Measurements from ENCODE around the gene SPTLC2. TPM values are rescaled to one million over a fixed set of nuclear protein-coding genes. Genes with fewer than 3 reads are reported as not detected.

The SPTLC2 gene
- total RNA-seq, 1 experiment from 2014 or later, result 44.7 TPM

DNA sequence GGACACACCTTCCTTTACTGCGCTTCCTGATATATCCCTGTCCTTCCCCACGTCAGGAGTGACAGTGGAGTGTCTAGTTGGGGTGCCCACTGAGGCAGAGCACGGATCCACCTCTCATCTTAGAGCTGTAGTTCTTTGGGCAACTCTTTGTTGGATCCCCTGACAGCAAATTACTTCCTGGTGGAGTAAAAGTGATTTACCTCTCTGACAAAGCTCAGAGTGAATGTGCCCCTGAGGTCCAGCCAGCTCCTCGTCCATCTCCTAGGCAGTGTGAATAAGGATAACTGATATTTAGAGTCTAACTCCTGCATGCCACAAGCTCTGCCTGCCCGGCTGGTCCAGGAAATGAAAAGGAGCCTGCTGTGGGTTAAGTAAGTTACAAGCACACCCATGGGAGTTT is 142.5 kb downstream of the SPTLC2 start:
- Histone ChIP-seq H3K9ac (ENCODE audit: low read length) (no peak overlapping the region), H3K4me1 (ENCODE audit: control insufficient read depth in 1 of 2, insufficient read depth in 2 of 2, low read length in 2 of 2) (no peaks in the 10 kb centered on the region), H3K27me3 (ENCODE audit: insufficient read depth, low read length) (0 out of 2 replicates have a peak, but pooled peaks cover 4% of the 10 kb centered on the region), H4K20me1 (ENCODE audit: insufficient read depth) (no peaks in the 10 kb centered on the region), H2AFZ (ENCODE audit: low read depth, low read length, poor library complexity, severe bottlenecking) (no peak overlapping the region), H3K4me3 (replicated peaks in 1 of 2; ENCODE audit: low read depth in 1 of 2, low read length in 2 of 2) (no peak overlapping the region), H3K79me2 (ENCODE audit: insufficient read depth, low read length) (no peaks in the 10 kb centered on the region), H3K36me3 (ENCODE audit: control insufficient read depth in 1 of 2, insufficient read depth in 2 of 2, low read length in 2 of 2) (peaks cover 2 to 8% of the 10 kb centered on the region in 2 experiments; a peak in 2 of 4 replicates), H3K9me2 (ENCODE audit: insufficient read depth) (no peaks in the 10 kb centered on the region), H3K9me3 (ENCODE audit: control insufficient read depth in 1 of 2, insufficient read depth in 1 of 2, low read depth in 1 of 2, low read length in 2 of 2) (no peaks in the 10 kb centered on the region), H3K27ac (ENCODE audit: low read depth, low read length) (no peak overlapping the region), H3K4me2 (ENCODE audit: low read length) (no peak overlapping the region)
- ChIA-PET CTCF (interaction anchor here (0.8 kb wide), 1 partner anchor 15 kb away, joined by 3 read pairs; no protein-coding TSS in a partner anchor), POLR2A (no interaction called here), RAD21 (ENCODE audit: low non-redundant PET in 1 of 2, low total read pairs in 2 of 2, uncharacterized antibody in 2 of 2, unreplicated experiment in 2 of 2) (no interaction called here)
- DNase-seq (ENCODE audit: low read depth, low spot score) (no peak), ATAC-seq (no peak)
- no TSS peak for BruUV-seq (replicated peaks)
- TF ChIP-seq ZFX (IDR thresholded peaks at IDR 0.05), result no peak
- TF ChIP-seq, protein P1, sequence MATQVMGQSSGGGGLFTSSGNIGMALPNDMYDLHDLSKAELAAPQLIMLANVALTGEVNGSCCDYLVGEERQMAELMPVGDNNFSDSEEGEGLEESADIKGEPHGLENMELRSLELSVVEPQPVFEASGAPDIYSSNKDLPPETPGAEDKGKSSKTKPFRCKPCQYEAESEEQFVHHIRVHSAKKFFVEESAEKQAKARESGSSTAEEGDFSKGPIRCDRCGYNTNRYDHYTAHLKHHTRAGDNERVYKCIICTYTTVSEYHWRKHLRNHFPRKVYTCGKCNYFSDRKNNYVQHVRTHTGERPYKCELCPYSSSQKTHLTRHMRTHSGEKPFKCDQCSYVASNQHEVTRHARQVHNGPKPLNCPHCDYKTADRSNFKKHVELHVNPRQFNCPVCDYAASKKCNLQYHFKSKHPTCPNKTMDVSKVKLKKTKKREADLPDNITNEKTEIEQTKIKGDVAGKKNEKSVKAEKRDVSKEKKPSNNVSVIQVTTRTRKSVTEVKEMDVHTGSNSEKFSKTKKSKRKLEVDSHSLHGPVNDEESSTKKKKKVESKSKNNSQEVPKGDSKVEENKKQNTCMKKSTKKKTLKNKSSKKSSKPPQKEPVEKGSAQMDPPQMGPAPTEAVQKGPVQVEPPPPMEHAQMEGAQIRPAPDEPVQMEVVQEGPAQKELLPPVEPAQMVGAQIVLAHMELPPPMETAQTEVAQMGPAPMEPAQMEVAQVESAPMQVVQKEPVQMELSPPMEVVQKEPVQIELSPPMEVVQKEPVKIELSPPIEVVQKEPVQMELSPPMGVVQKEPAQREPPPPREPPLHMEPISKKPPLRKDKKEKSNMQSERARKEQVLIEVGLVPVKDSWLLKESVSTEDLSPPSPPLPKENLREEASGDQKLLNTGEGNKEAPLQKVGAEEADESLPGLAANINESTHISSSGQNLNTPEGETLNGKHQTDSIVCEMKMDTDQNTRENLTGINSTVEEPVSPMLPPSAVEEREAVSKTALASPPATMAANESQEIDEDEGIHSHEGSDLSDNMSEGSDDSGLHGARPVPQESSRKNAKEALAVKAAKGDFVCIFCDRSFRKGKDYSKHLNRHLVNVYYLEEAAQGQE (IDR thresholded peaks at IDR 0.05; ENCODE audit: low read depth), result no peak
- no peak for TF ChIP-seq YY1 (IDR thresholded peaks at IDR 0.05; ENCODE audit: extremely low read depth, insufficient replicate concordance, low read depth, low read length)
- TF ChIP-seq, protein P2, sequence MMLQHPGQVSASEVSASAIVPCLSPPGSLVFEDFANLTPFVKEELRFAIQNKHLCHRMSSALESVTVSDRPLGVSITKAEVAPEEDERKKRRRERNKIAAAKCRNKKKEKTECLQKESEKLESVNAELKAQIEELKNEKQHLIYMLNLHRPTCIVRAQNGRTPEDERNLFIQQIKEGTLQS (IDR thresholded peaks at IDR 0.05), result no peak
- TF ChIP-seq JUND (IDR thresholded peaks at IDR 0.05), result no peak
- TF ChIP-seq, protein P3, sequence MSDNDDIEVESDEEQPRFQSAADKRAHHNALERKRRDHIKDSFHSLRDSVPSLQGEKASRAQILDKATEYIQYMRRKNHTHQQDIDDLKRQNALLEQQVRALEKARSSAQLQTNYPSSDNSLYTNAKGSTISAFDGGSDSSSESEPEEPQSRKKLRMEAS (IDR thresholded peaks at IDR 0.05), result no peak
- TF ChIP-seq SP1 (IDR thresholded peaks at IDR 0.05; ENCODE audit: low read depth), result no peak
- no peak for TF ChIP-seq EGR1 (IDR thresholded peaks at IDR 0.05; ENCODE audit: low read depth)
- no peak for TF ChIP-seq POLR2AphosphoS5 (IDR thresholded peaks at IDR 0.05; ENCODE audit: low read depth, low read length)
- no peak for TF ChIP-seq POLR2A (IDR thresholded peaks at IDR 0.05; ENCODE audit: borderline replicate concordance, extremely low read depth, insufficient read depth, insufficient read length)
- TF ChIP-seq ELF1 (IDR thresholded peaks at IDR 0.05; ENCODE audit: borderline replicate concordance, low read depth), result no peak
- no peak for TF ChIP-seq RAD21 (IDR thresholded peaks at IDR 0.05; ENCODE audit: low read depth)
- TF ChIP-seq SRF (IDR thresholded peaks at IDR 0.05; ENCODE audit: low read depth), result no peak
- no peak for TF ChIP-seq TCF7L2 (IDR thresholded peaks at IDR 0.05; ENCODE audit: borderline replicate concordance, extremely low read depth, insufficient read depth, insufficient read length)
- no peak for TF ChIP-seq CEBPB (IDR thresholded peaks at IDR 0.05; ENCODE audit: low read depth)
- no peak for TF ChIP-seq EZH2 (IDR thresholded peaks at IDR 0.05)
- intact Hi-C loops (cut with micrococcal nuclease), result no loop called here
